Stimulated activated CD8-positive, alpha-beta memory T cell treated with anti-CD3 and anti-CD28 coated beads, Interleukin-12 subunit alpha, Interleukin-12 subunit beta, amount 100 ng/mL, for 1 hour (primary cell): ENCODE results near the gene PCMT1.
"Not testable (repeated sequence)": the region's sequence is repeated elsewhere in the genome, so short reads cannot be mapped to it uniquely, and the experiment has no call there.

Experiments used
- DNase-seq: peaks from one replicate; pipeline ENCODE4 v3.0.0-alpha.2; 2020; ENCODE audit warnings: low read depth

PCMT1 gene

GRCh38 chr6:149749594-149750135 lies at the start of gene PCMT1:
PCMT1 (plus strand) TSS chr6:149749741; CDS start chr6:149749902, 161 bp downstream.
- peak; percentile 77 for DNase-seq

GRCh38 chr6:149701714-149702113 lies 47.8 kb upstream of the PCMT1 start:
- DNase-seq, result no peak

GRCh38 chr6:149711711-149712110 lies 37.8 kb upstream of the PCMT1 start:
- no peak for DNase-seq

GRCh38 chr6:149714442-149714841 lies 35.1 kb upstream of the PCMT1 start:
- DNase-seq, result no peak

- DNase-seq, result no peak
Measured at GRCh38 chr6:149716181-149716963, 33.2 kb upstream of the PCMT1 start.

- no peak for DNase-seq
Measured at GRCh38 chr6:149717255-149717587, 32.3 kb upstream of the PCMT1 start.

- peak; percentile 90 for DNase-seq
Measured at GRCh38 chr6:149717588-149718458, 31.7 kb upstream of the PCMT1 start, which contains the start of gene LATS1. LATS1 (minus strand) TSS chr6:149718101; CDS start chr6:149702126, 15,975 bp downstream.

GRCh38 chr6:149719531-149719930 lies 30.0 kb upstream of the PCMT1 start:
- no peak for DNase-seq

GRCh38 chr6:149723262-149723661 lies 26.3 kb upstream of the PCMT1 start:
- DNase-seq, result no peak

GRCh38 chr6:149723771-149724417 lies 25.6 kb upstream of the PCMT1 start:
- no peak for DNase-seq

GRCh38 chr6:149725785-149726184 lies 23.8 kb upstream of the PCMT1 start:
- DNase-seq, result no peak

- DNase-seq, result no peak
Measured at GRCh38 chr6:149727793-149728498, 21.6 kb upstream of the PCMT1 start.

- DNase-seq, result no peak
Measured at GRCh38 chr6:149728499-149729234, 20.9 kb upstream of the PCMT1 start.

- DNase-seq, result no peak
Measured at GRCh38 chr6:149729824-149730223, 19.7 kb upstream of the PCMT1 start.

GRCh38 chr6:149733089-149733720 lies 16.3 kb upstream of the PCMT1 start:
- DNase-seq, result no peak

GRCh38 chr6:149734915-149735314 lies 14.6 kb upstream of the PCMT1 start:
- DNase-seq, result no peak

GRCh38 chr6:149745252-149745651 lies 4.3 kb upstream of the PCMT1 start:
- not testable (repeated sequence) for DNase-seq

- peak; percentile 85 for DNase-seq
Measured at GRCh38 chr6:149746147-149746946, 3.2 kb upstream of the PCMT1 start, which contains the start of gene NUP43. NUP43 (minus strand) TSS chr6:149746529; CDS start chr6:149746495, 34 bp downstream.

GRCh38 chr6:149749082-149749593 lies 403 bp upstream of the PCMT1 start:
- not testable (repeated sequence) for DNase-seq
